Measurements from ENCODE around the gene RAB24.

- TF ChIP-seq CTCF (conservative IDR thresholded peaks at IDR 0.05 in 1 of 2, IDR thresholded peaks at IDR 0.05 in 1 of 2; ENCODE audit: low read depth in 1 of 2, low read length in 2 of 2) (no peak), EZH2 (IDR thresholded peaks at IDR 0.05; ENCODE audit: low read length, missing control alignments) (no peak)
Observed at GRCh38 chr5:177311392-177311722, 7.8 kb upstream of the RAB24 start.
